GM23248 (cell line): ENCODE data around the gene MB.

Experiments
- EZH2 ChIP-seq: fragments of 200-600 bp; sonication (generic); IDR thresholded peaks from 2 replicates; pipeline ENCODE4 v1.6.1; 2018; ENCODE audit warnings: antibody characterized with exemption, mild to moderate bottlenecking; ENCODE audit not compliant: insufficient read depth, poor library complexity, severe bottlenecking
- EZH2phosphoT487 ChIP-seq: fragments of 200-600 bp; sonication (generic); IDR thresholded peaks from 2 replicates; pipeline ENCODE4 v1.6.1; 2018; ENCODE audit warnings: antibody characterized with exemption, moderate library complexity, mild to moderate bottlenecking, low read depth; ENCODE audit not compliant: insufficient read depth

GRCh38 chr22:35576671-35577070, 40.5 kb downstream of the MB start:
- TF ChIP-seq EZH2: no peak
- no peak for TF ChIP-seq EZH2phosphoT487
